Keratinocyte (primary cell): ENCODE measurements around the gene OR52H1.

Experiments
- EZH2 ChIP-seq: IDR thresholded peaks from one replicate; pipeline ENCODE4 v1.6.1; 2012; ENCODE audit warnings: inconsistent platforms, mild to moderate bottlenecking, low read length, moderate library complexity
- TF ChIP-seq, protein P1 (sequence below), 3 experiments: IDR thresholded peaks in 1 of 3; conservative IDR thresholded peaks in 1 of 3; optimal IDR thresholded peaks in 1 of 3; 2 replicates in 2 of 3; 3 replicates in 1 of 3; pipeline versions ENCODE3 to v1.5.1; 2011; ENCODE audit warnings: low read length in 3 of 3, mild to moderate bottlenecking in 3 of 3, moderate library complexity in 2 of 3, control low read depth in 1 of 3, inconsistent platforms in 1 of 3; ENCODE audit not compliant: insufficient read depth in 2 of 3; ENCODE audit errors: extremely low read depth in 1 of 3

DNA sequence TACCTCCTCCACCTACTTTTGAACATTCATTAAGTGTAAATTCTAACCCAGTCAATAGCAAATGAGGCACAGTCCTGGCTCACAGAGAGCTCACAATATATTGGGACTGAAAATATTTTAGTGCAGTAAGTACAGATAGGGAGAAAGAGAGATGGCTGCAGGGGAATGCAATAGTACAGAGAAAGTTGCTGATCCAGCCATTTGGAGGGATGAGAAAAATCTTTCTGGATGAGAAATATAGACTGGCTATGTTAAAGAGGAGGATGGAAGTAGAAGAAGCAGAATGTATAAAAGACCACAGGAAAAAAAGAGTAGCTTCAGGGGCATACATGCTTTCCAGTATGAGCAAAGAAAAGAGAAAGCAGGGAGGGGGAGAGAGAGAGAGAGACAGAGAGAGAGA is 28.8 kb upstream of the OR52H1 start:
- TF ChIP-seq, protein P1, sequence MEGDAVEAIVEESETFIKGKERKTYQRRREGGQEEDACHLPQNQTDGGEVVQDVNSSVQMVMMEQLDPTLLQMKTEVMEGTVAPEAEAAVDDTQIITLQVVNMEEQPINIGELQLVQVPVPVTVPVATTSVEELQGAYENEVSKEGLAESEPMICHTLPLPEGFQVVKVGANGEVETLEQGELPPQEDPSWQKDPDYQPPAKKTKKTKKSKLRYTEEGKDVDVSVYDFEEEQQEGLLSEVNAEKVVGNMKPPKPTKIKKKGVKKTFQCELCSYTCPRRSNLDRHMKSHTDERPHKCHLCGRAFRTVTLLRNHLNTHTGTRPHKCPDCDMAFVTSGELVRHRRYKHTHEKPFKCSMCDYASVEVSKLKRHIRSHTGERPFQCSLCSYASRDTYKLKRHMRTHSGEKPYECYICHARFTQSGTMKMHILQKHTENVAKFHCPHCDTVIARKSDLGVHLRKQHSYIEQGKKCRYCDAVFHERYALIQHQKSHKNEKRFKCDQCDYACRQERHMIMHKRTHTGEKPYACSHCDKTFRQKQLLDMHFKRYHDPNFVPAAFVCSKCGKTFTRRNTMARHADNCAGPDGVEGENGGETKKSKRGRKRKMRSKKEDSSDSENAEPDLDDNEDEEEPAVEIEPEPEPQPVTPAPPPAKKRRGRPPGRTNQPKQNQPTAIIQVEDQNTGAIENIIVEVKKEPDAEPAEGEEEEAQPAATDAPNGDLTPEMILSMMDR (optimal IDR thresholded peaks at IDR 0.05 in 1 of 3, IDR thresholded peaks at IDR 0.05 in 1 of 3, conservative IDR thresholded peaks at IDR 0.05 in 1 of 3; ENCODE audit: extremely low read depth in 1 of 3, insufficient read depth in 2 of 3, low read length in 3 of 3): no peak
- no peak for TF ChIP-seq EZH2
